ENCODE results near the gene PDS5B.
"Not testable (repeated sequence)": the region's sequence is repeated elsewhere in the genome, so short reads cannot be mapped to it uniquely, and the experiment has no call there.

PDS5B gene

DNA sequence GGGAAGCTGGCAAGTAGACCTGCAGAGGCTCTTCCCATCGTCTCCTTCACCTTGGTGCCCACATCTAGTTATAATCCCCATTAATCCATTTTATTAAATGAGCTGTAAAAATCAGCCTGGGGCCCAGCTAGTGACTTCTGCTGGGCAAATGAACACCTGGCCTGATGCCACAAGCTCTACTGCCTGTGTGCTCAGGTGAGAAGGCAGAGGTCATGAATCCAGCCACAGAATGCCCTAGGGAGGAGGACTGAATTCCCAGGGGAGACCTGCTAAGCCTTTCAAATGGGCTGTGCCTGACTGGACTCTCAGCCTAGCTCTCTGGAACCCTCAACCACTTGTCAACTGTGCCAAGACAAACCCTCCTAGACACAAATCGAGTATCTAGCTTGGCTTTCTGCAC is 74.0 kb downstream of the PDS5B start:
- peak; percentile 20 for DNase-seq

DNA sequence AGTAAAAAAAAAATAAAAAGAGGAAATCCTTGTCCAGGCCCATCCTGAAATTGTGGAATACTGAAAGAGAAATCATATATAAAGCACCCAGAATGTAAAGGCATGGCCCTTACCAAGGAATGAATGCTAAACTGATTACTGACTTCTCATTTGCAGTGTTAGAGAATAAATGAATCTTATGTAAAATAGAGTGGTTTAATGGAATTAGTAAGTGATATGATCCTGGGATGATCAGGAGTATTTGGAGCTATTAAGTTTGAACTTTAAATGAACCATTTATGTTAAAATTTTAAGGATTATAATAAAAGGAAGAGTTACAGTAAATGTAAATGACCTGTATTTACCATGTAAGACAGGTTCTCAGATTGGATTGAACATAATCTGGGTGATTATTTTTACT is 75.4 kb downstream of the PDS5B start:
- DNase-seq: no peak

DNA sequence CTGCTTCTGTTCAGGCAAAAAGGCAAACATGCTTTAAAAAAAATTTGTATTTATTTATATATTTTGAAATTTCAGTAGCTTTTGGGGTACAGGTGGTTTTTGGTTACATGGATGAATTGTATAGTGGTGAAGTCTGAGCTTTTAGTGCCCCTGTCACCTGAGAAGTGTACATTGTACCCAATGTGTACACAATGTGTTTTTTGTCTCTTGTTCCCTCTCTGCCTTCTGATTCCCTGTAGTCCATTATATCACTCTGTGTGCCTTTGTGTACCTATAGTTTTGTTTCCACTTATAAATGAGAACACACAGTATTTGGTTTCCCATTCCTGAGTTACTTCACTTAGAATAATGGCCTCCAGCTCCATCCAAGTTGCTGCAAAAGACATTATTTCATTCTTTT is 77.4 kb downstream of the PDS5B start:
- peak; percentile 15 for DNase-seq

DNA sequence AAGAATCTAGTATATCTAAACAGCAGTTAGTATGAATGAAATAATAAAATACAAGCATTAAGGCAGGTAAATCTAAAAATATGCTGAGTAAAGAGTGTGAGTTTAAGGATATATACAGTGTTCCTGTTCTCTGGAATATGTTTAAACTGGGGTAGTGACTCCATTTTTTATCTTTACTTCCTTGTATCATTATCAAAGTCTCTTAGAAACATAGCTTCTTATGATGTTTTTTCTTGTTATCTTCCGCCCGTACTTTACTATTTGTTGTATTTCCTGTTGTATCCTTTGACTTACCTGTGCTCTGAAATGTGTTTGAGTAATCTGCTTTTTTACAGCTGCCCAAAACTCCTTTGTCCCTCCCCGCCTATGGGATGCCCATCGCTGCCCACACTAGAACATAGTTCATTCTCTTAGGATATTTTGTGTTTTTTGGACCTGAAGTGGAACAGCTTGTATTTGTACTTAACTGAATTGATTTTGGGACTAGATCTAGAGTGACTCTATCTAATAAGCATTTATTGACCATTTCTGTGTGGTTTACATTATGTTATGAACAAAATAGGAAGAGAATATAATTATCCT is 80.8 kb downstream of the PDS5B start:
- DNase-seq: no peak

DNA sequence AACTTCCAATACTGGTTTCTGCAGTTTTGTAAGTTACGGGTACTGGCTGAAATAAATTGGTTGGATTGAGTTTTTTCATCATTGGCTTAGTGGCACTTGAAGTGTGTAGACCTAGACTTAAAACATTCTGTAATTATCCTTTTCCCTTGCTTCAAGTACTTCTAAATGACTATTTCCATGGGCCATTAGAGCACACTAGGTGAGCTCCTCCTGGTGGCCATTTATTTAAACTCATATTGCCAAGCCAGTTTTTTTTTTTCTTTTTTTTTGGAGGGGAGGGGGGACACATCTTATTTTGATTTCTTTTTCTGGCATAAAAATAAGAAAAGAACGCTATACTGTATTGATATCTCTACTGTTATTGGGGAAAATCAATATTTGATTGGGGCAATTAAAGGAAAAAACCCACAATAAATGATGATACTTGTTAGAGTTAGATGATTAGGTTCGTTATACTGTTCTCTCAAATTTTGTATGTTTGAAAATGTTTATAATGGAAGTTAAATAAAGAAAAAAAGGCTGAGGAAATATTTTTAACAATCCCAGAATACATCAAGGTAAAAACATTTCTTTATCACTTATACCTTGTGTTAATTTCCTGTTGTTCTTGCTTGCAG is 82.9 kb downstream of the PDS5B start:
- DNase-seq: peak; percentile 4

DNA sequence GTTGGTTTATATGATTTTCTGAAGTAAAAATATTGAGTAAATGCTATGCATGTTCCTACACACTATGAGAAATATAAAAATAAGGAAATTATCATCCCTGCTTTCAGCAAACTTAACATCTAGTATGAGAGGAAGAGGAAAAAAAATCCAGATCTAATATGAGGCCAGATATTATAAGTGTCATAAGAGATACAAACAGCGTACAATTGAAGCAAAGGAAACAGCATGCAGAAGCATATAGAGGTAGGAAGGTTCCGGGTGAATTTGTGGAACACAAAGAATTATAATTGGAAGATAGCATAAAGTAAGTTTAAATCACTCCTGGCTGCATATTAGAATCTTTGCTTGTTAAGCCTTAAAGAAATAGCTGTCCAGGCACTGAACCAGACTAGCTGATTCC is 88.3 kb downstream of the PDS5B start:
- DNase-seq: no peak

DNA sequence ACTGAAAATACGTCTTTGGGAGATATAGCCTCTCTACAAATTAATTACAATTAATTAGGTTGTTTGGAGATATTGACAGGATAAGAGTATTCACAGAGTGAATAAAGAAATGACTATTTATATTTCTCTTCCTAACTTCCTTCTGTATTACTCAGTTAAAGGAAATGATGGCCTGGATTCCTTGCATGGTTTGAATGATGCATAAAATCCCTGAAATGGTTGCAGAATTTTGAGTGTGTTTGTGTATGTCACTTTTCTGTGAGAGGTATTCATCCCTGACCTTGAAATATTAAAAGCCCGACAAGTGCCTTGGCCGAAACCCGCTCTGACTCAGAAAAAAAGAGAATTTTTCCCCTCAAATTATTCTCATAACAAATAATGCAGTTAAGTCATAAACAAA is 90.0 kb downstream of the PDS5B start:
- no peak for DNase-seq

DNA sequence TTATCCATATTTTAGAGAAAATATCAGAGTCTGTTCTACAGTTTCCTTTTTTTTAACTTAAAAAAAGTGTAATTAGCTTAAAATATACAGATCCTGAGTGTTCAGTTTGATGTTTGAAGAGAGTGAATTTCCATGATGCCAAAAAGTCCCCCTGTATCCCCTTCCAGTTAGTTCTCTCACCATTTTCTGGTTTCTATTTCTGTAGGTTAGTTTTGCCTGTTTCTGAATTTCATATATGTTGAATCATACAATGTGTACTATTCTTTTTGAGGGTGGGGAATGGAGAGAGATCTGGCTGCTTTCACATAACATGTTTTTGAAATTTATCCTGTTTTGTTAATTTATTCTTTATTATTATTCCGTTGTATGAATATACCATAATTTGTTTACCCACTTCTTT is 95.9 kb downstream of the PDS5B start:
- DNase-seq: no peak

DNA sequence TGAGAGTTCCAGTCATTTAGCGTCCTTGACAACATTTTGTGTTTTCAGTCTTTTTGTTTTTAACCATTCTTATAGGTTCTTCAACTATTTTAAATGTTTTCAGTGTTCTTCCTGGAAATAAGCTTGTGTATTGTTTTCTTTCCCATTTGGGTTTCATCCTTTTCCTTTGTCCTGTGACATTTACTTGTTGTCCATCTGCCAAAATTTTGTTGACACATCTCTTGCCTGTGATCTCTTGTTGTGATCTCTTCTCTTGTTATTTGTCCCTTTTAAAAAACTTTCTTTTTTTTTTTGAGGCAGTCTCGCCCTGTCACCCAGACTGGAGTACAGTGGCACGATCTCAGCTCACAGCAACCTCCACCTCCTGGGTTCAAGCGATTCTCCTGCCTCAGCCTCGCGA is 96.5 kb downstream of the PDS5B start:
- DNase-seq: peak; percentile 38

DNA sequence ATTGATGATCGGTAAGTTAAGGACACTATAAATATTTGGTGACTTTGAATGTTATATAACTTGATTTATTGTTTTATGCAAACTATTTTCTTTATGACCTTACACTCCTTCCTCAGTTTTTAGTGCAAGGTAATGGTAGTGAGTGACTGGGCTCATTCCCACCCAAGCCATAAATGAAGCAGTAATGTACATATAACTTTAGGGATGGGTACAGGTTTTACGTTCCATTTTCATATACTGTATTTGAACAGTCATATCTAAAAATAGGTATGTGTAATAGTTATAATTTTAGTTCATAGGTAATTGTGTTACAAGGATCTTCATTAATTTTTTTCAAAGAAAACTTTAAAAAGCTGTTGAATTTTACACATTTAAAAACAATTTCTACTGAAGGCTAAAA is 101.0 kb downstream of the PDS5B start:
- DNase-seq: no peak

DNA sequence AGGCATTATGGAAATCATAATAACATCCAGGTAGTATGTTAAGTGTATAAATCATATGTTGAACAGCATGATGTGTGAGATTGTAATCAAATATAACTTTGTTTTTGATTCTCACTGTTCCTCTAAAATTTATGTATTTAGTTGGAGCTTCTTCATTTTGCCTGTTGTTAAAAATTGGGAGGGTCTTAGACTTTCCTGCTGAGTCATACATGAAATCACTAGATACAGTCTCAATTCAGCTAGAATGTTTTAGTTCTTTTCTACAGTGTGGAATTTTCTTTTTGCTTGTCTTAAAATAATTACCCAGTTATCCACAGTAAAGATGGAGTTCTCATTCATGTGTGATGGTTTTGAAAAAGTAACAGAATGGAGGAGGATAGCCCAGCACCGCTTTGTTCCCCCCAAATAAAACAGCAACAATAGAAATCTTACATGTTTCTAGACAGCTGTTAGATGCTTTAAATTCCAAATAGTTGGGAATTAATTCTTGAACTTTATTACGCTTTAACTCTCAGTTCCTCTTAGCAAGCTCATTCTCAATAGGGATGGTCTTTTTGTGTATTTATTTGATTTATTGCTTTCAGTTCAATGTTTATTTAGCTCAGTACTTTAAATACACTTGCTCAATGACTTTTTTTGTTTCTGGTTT is 109.5 kb downstream of the PDS5B start:
- DNase-seq: no peak

DNA sequence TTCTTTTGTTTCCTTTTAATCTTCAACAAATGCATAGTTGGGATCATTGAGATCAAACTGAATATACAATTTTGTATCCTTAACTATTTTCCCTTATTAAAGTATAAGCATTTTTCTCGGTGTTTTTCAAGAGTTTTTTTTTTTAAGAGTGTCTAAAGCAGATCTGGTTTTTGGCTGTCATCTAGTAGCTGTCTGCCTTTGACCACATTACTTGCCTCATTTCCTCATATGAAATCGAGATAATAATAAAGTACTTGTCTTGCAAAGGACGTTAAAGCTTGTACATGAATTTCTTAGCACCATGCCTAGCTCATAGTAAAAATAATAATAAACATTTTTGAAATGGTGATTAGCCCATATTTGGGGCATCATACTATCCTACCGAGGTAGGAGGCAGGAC is 121.2 kb downstream of the PDS5B start:
- no peak for DNase-seq

DNA sequence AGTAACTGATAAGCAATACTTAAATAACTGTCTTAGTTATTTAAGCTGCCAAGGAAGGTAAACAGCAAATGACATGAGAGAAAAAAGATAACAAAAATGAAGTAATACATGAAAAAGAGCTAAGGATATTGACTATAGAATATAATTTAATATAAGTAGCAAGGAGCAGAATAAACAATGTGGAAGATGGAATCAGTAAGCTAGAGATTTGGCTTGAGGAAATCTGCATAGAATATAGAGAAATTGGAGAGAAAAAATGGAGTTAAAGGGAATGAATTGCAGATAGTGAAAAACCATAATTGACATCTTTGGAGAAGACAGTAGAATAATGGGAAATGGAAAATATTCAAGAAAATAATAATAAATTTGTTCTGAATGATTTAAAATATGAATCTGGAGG is 127.1 kb downstream of the PDS5B start:
- no peak for DNase-seq

DNA sequence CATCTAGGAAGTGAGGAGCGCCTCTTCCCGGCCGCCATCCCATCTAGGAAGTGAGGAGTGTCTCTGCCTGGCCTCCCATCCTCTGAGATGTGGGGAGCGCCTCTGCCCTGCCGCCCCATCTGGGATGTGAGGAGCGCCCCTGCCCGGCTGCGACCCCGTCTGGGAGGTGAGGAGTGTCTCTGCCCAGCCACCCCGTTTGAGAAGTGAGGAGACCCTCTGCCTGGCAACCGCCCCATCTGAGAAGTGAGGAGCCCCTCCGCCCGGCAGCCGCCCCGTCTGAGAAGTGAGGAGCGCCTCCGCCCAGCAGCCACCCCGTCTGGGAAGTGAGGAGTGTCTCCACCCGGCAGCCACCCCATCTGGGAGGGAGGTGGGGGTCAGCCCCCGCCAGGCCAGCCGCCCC is 129.9 kb downstream of the PDS5B start:
- DNase-seq: not testable (repeated sequence)

DNA sequence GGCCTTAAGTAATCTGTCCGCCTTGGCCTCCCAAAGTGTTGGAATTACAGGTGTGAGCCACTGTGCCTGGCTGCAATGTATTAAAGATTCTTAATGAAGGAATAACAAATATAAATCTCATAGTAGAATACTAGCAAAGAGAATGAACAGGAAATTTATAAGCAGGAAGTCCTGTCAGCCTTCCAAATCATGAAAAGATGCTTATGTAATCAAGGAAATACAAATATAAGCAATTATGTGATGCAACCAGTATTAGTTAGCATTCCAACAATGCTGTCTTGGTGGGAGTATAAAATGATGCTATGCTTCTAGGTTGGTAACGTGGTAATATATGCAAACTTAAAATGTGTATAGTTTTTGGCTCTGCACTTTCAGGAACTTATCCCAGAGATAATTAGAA is 133.8 kb downstream of the PDS5B start:
- DNase-seq: no peak

DNA sequence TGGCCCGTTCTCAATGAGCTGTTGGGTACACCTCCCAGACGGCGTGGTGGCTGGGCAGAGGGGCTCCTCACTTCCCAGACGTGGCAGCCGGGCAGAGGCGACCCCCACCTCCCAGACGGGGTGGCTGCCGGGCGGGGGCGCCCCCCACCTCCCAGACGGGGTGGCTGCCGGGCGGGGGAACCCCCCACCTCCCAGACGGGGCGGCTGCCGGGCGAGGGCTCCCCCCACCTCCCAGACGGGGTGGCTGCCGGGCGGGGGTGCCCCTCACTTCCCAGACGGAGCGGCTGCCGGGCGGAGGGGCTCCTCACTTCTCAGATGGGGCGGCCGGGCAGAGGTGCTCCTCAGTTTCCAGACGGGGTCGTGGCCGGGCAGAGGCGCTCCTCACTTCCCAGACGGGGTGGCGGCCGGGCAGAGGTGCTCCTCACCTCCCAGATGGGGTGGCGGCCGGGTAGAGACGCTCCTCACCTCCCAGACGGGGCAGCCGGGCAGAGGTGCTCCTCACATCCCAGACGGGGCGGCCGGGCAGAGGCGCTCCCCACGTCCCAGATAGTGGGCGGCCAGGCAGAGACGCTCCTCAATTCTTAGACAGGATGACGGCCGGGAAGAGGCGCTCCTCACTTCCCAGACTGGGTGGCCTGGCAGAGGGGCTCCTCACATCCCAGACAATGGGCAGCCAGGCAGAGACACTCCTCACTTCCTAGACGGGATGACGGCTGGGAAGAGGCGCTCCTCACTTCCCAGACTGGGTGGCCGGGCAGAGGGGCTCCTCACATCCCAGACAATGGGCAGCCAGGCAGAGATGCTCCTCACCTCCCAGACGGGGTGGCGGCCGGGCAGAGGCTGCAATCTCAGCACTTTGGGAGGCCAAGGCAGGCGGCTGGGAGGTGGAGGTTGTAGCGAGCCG is 135.1 kb downstream of the PDS5B start:
- not testable (repeated sequence) for DNase-seq

DNA sequence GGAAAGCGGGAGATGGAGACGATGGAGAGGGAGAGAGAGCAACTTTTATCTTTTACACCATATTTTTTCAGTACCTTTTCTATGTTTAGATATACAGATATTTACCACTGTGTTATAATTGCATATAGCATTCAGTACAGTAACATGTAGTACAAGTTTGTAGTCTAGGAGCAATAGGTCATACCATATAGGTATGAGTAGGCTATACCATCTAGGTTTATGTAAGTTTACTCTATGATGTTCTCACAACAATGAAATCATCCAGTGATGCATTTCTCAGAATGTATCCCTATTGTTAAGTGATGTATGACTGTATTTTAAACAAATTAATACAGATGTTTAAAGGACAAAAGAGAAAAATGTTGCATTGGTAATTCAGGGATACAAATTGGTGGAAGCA is 136.1 kb downstream of the PDS5B start:
- no peak for DNase-seq

DNA sequence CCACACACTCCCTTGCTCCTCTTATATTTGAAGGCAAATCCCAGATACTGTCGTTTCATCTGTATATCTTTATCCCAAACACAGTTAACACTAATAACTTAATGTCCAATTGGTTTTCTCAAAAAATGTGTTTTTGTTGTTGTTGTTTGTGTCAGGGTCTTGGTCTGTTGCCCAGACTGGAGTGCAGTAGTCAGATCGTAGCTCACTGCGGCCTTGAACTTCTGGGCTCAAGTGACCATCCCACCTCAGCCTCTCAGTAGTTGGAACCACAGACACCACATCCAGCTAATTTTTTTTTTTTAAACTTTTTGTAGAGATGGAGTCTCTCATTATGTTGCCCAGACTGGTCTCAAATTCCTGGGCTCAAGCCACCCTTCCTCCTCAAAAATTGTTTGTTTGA is 137.7 kb downstream of the PDS5B start:
- no peak for DNase-seq

DNA sequence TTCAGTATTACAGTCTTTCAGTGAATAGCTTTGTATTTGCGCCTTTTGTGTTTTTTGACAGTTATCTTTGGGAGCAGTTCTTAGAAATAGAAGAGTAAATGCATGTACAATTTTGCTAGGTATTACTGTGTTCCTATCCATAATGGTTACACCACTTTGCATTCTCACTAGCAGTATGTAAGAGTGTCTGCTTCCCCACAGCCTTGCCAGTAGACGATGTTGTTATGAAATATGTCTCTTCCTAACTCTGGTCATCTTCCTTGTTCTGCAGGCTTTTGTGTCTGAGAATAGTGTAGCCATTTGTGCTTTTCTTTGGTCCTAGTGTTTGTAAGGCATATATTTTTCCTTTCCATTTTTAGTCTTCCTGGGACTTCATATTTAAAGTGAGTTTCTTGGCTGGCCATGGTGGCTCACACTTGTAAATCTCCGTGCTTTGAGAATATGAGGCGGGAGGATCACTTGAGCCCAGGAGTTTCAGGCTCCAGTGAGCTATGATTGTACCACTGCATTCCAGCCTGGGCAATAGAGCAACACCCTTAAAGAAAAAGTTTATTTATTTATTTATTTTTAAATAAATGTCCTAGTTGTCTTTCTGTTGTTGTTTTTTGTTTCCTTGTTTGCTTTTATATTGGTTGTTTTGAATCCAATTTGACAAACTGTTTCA is 140.3 kb downstream of the PDS5B start:
- DNase-seq: no peak

DNA sequence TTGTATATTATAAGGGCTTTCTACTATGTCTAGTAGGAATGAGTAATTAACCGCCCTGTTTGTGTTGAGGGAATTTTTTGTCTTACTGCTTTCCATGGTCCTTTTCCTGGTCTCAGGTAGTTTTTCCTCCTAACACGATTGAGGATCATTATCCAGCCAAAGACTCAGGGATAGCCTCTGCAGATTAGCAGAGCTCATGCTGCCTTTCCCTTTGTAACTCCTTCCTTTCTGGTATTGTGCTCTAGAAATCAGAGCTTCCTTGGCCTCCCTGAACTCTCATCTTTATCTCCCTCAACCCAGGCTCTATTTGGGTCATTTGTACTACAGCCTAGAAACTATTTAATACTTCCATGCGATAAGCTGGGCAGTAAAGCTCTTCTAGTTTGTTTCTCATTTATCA is 142.1 kb downstream of the PDS5B start:
- DNase-seq: no peak

DNA sequence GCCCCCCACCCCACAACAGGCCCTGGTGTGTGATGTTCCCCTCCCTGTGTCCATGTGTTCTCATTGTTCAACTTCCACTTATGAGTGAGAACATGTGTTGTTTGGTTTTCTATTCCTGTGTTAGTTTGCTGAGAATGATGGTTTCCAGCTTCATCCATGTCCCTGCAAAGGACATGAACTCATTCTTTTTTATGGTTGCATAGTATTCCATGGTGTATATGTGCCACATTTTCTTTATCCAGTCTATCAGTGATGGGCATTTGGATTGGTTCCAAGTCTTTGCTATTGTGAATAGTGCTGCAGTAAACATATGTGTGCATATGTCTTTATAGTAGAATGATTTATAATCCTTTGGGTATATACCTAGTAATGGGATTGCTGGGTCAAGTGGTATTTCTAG is 142.8 kb downstream of the PDS5B start:
- DNase-seq: not testable (repeated sequence)

DNA sequence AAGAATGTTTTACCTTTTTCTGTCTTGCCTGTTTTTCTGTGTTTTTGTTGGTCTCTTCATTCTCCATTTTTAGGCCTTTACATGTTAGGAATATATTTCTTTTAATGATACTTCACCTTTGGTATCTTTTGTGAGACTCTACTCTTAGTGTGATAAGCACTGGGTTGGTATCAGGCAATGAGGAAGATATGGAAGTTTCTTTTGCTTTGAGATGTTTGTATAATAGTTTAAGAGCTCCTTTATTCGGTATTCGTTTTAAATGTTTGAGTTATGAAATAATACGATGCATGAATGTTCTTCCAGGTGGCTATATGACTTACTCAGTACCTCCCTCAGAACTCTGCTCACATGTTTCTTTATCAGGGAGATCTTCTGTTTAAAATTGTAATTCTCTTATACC is 144.8 kb downstream of the PDS5B start:
- no peak for DNase-seq

DNA sequence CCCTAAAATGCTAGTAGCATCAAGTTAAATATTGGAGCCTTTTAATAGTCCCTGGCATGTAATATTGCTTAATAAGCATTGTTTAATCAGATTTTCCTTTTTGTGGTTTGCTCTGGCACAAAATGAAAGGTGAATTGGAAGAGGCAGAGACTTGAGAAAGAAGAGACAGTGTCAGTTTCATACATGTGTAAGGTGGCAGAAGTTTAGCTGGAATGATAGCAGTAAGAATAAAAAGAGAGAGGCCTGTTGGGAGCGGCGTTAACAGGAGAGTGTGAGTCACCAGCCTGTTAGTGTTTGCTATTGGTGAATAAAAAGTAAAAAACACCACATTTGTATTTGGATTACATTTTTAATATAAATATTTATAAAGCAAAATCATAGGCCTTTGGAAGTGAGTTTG is 145.3 kb downstream of the PDS5B start:
- no peak for DNase-seq

Measured in NCI-H2029 (cell line).